ENCODE measurements around the gene BTC. TPM values are rescaled to one million over a fixed set of nuclear protein-coding genes. Genes with fewer than 3 reads are reported as not detected.

BTC gene
- total RNA-seq, 4 donors from 2014 or later = 40.6 to 83.0 (median 51.5) TPM

DNA sequence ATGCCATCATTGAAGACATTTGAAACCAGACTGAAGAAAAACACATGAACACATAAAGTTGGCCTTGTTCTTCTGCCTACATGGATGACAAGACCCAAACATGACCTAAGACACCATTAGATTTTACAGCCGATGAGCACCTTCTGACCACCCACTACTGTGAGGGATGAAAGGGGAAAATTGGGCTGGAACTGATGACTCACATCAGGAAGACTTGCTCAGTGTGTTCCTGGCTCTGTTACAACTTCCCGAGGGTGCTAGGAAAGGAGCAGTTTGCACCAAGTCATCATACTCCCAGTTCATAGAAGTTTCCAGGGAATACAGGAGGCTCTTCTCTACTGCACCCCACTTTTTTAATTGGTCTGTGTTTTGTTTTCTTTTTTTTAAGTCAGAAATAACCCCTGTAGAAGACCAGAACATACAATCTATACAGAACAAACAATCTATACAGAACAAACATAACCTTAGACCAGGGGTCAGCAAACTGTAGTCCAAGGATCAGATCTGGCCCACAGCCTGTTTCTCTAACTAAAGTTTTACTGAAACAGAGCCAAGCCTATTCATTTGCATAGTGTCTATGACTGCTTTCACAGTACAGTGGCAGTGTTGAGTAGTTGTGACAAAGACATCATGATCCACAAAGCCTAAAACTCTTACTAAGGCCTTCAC, 25.3 kb downstream of the BTC start:
- DNase-seq (ENCODE audit: extremely low spot score) = no peak
- intact Hi-C loops (cut with DNase I) = no loop called here

DNA sequence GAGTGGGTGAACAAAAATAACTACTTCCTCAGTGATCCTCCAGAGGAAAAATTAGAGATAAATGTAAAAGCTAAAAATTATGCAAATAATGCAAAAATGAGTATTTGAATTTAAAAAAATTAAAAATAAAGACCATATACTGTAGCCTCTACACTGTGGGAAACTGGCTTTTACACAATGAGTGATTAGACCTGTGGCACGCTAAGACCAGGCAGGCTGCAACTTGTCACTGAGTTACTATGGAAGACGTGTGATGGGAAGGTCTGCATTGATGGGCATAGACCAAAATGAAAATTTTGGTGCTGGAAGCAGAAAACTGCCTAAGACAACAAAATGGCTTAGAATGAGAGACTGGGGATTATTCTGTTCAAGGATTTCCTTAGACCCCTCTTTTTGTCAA, 30.2 kb downstream of the BTC start:
- WGBS = 95% methylated on average over 2 of the region's 2 CpGs
- H3K27ac ChIP-seq (replicated peaks in 1 of 4) = no peak overlapping the region
- intact Hi-C loops (cut with DNase I) = no loop called here
- no peaks in the 10 kb centered on the region for H3K9me3 ChIP-seq
- no peaks in the 10 kb centered on the region for H3K27me3 ChIP-seq
- no peak for DNase-seq (ENCODE audit: extremely low spot score)
- H3K4me3 ChIP-seq = no peak overlapping the region
- no peaks in the 10 kb centered on the region for H3K36me3 ChIP-seq
- peaks cover 0 to 4% (median 2%) of the 10 kb centered on the region in 4 donors for H3K4me1 ChIP-seq
- TF ChIP-seq POLR2A (IDR thresholded peaks at IDR 0.05; ENCODE audit: low read depth) (no peak), EP300 (IDR thresholded peaks at IDR 0.05) (no peak), POLR2AphosphoS5 (IDR thresholded peaks at IDR 0.05) (no peak)
- TF ChIP-seq, protein P1, sequence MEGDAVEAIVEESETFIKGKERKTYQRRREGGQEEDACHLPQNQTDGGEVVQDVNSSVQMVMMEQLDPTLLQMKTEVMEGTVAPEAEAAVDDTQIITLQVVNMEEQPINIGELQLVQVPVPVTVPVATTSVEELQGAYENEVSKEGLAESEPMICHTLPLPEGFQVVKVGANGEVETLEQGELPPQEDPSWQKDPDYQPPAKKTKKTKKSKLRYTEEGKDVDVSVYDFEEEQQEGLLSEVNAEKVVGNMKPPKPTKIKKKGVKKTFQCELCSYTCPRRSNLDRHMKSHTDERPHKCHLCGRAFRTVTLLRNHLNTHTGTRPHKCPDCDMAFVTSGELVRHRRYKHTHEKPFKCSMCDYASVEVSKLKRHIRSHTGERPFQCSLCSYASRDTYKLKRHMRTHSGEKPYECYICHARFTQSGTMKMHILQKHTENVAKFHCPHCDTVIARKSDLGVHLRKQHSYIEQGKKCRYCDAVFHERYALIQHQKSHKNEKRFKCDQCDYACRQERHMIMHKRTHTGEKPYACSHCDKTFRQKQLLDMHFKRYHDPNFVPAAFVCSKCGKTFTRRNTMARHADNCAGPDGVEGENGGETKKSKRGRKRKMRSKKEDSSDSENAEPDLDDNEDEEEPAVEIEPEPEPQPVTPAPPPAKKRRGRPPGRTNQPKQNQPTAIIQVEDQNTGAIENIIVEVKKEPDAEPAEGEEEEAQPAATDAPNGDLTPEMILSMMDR (IDR thresholded peaks at IDR 0.05) = no peak

More for the DNA sequence above, 25.3 kb downstream of the BTC start:
- Histone ChIP-seq H3K27ac (replicated peaks in 1 of 4) (peak overlapping the region in 2 of 4 donors; percentile 30 to 31), H3K4me1 (peaks cover 0 to 22% (median 5%) of the 10 kb centered on the region in 4 donors), H3K4me3 (no peak overlapping the region), H3K9me3 (no peaks in the 10 kb centered on the region), H3K27me3 (no peaks in the 10 kb centered on the region), H3K36me3 (no peaks in the 10 kb centered on the region)
- WGBS = 35% methylated on average over 2 of the region's 2 CpGs
- TF ChIP-seq, protein P1 (IDR thresholded peaks at IDR 0.05) = no peak
- TF ChIP-seq POLR2A (IDR thresholded peaks at IDR 0.05; ENCODE audit: low read depth) (no peak), EP300 (IDR thresholded peaks at IDR 0.05) (no peak), POLR2AphosphoS5 (IDR thresholded peaks at IDR 0.05) (no peak)

DNA sequence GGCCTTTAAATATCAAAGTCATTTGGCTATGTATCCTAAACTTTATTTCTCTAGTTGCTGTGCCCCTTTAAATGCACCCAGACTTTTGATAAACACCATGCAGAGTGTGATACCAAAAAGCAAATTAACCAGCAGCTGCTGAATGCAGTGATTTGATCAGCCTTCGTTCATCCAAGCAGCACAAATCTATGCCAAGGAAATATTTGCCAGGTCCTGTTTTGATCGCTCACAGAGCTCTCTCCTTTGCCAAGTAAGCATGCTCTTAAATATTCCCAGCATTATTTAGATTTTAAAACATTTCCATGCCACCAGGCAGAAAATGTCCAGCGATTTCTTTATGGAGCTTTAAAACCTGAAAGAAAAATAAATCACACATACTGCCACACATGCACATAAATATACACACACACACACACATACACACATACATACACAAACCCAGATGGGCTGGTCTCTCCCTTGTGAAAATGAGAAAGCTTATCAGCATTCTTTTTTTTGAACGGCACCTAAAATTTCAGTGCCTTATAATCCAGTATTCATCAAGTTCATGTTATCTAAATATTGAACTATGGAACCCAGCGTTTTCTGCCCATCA, 35.7 kb downstream of the BTC start:
- no peaks in the 10 kb centered on the region for H3K9me3 ChIP-seq
- H3K27me3 ChIP-seq = no peaks in the 10 kb centered on the region
- peak overlapping the region in 1 of 4 donors; percentile 18 for H3K4me3 ChIP-seq
- 32% methylated on average over 5 of the region's 5 CpGs for WGBS
- intact Hi-C loops (cut with DNase I) = loop anchor here (10.0 kb wide), 1 partner anchor 64 kb away; no protein-coding TSS in a partner anchor
- H3K36me3 ChIP-seq = no peaks in the 10 kb centered on the region
- DNase-seq (ENCODE audit: extremely low spot score) = no peak
- H3K27ac ChIP-seq (replicated peaks in 1 of 4) = peak overlapping the region in 2 of 4 donors; percentile 20 to 34
- TF ChIP-seq, protein P1 (IDR thresholded peaks at IDR 0.05) = no peak
- TF ChIP-seq POLR2AphosphoS5 (IDR thresholded peaks at IDR 0.05) (no peak), EP300 (IDR thresholded peaks at IDR 0.05) (no peak), POLR2A (IDR thresholded peaks at IDR 0.05; ENCODE audit: low read depth) (no peak)
- peaks cover 0 to 48% (median 37%) of the 10 kb centered on the region in 4 donors for H3K4me1 ChIP-seq

DNA sequence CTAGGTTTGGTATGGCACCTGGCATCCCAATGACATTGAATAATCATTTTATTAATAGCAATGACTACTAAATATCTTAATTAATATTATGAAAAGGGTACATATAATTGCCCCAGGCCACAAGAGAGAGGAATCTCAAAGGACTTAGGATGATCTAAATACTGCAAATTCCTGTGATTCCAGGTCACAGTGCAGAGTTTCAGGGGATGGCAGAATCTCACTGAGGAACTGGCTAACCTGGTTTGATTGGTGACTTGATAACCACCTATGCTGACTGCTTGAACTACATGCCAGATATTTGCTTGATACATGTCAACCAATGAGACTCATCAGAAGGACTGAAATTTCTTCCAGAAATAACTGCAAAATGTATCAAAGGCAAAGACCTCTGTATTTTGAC, 37.2 kb downstream of the BTC start:
- peaks cover 0 to 48% (median 37%) of the 10 kb centered on the region in 4 donors for H3K4me1 ChIP-seq
- H3K27ac ChIP-seq (replicated peaks in 1 of 4) = peak overlapping the region in 1 of 4 donors; percentile 9
- no peak overlapping the region for H3K4me3 ChIP-seq
- no peak for DNase-seq (ENCODE audit: extremely low spot score)
- no peaks in the 10 kb centered on the region for H3K9me3 ChIP-seq
- no peaks in the 10 kb centered on the region for H3K36me3 ChIP-seq
- intact Hi-C loops (cut with DNase I) = loop anchor here (10.0 kb wide), 1 partner anchor 62 kb away; no protein-coding TSS in a partner anchor
- TF ChIP-seq, protein P1 (IDR thresholded peaks at IDR 0.05) = no peak
- TF ChIP-seq POLR2A (IDR thresholded peaks at IDR 0.05; ENCODE audit: low read depth) (no peak), POLR2AphosphoS5 (IDR thresholded peaks at IDR 0.05) (no peak), EP300 (IDR thresholded peaks at IDR 0.05) (no peak)
- no peaks in the 10 kb centered on the region for H3K27me3 ChIP-seq
